Epidermal melanocyte (primary cell): ENCODE data around the gene SRRM2.
A peak's percentile ranks its signal among the peaks of the same experiment; 100 is the strongest.

Source experiments
- DNase-seq: peaks from one replicate; pipeline ENCODE4 v3.0.0; 2011; ENCODE audit warnings: low spot score; ENCODE audit not compliant: insufficient read length

Gene SRRM2

DNA sequence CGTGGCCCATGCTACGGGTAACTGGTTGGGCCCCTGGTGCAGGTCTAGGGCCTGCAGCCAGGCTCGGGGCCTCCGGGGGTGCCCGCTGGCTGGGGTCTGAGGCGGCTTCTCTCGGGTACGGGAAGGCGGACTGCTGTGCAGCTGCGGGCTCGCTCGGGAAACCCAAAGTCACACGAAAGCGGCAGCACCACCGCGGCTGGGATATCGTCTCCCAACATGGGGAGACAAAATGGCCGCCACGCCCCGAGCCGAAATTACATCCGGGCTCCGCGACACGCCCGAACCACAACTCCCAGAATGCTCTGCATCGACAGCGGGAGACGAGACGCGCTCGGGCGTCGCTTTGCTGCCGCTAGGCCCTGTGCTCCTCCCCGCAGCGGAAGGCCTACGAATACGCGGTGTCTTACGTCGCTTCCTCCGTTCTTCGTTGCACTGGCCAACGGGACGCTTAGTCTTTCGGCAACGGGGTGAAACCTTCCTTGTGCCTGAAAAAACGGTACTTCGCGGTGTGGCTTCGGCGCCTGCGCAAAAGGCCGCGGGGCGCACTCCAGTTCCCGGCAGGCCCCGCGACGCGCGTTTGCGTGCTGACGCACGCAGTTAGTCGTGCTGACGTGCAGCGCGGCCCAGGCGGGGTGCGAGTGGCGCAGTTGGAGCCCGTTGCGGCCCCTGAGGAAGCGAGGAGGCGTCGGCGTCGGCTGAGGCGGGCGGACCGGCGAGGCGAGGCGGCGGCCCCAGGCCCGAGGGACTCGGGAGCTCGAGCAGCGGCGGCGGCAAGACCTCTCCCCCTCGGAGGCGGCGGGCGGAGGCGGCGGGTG lies at the start of gene SRRM2:
TSS of gene SRRM2 (plus strand) at position 604 of the 815 bp plus-strand sequence. CDS start 3,727 bp downstream, outside the sequence.
- DNase-seq: peak; percentile 99

DNA sequence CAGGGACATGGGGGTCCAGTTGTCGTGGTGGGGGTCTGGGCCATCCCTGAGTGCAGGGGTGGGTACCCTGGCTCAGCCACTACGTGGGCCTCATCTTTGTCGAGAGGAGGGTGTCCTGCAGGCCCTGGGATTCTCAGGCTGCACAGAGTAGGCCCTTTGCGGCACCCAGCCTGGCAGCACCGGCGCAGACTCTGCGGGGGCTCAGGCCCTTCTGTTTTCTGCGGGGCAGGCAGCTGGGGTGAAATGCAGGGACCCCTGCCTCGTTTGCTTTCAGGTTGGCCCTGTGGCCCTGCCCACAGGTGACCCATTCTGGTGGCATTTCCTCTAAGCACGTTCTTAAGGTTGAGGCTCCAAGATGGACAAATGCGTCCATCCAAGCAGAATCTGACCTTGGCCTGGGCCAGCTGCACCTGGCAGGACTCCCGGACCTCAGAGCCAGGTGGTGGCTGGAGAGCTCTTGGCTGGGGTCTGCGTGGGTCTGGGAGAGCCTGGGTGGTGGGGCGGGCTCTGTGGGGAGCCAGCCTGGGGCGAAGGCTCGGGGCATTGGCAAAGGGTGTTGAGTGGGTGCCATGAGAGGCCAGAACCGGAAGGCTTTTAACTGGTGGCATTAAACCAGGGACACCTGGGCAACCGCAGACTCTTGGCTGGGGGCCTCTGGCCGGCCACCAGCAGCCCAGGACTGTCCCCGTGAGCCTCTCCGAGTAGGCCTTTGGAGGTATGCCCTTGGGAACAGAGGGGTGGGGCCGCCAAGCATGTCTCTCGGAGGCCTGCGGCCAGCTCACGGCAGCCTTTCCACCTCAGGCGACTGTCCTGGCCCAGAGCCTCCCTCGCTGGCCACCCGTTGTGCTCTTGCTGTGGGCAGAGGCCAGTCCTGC lies 49.3 kb upstream of the SRRM2 start:
- no peak for DNase-seq

DNA sequence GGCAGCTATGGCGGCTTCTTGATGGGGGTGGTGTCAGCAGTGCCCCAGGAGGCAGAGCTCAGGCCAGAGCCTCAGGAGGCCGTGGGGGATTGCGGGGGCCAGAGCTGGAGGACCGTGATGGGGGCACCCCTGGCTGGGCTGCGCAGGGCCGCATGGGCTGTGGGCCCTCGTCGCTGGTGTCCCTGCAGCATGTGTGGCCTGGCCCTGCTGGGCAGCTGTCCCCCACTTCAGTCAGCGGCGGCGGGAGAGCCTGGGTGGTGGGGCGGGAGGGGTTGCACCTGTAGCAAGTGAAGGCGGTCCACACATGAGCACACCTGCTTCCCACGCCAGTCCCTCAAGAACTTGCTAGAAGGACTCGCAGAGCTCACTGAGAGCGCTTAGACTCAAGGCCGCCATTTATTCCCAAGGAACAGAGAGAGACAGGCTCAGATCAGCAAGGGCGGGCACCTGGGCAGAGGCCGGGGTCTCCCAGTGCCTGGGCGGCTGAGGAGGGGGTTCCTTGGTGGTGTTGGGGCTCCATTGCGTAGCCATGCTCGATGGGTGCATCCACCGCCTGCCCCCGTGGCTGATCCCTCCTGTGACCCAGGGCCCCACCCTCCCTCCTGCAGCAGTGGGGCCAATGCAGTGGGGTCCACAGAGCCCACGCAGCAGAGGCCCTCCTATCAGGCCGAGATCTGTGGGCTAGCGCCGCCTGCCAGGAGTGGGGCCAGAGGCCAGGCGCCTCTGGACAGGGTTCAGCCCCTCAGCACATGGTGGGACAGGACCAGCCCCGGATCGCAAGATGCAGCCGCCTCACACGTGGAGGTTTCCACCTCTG lies 48.1 kb upstream of the SRRM2 start:
- no peak for DNase-seq

GRCh38 chr16:2704983-2705275 lies 47.5 kb upstream of the SRRM2 start:
- DNase-seq: no peak

DNA sequence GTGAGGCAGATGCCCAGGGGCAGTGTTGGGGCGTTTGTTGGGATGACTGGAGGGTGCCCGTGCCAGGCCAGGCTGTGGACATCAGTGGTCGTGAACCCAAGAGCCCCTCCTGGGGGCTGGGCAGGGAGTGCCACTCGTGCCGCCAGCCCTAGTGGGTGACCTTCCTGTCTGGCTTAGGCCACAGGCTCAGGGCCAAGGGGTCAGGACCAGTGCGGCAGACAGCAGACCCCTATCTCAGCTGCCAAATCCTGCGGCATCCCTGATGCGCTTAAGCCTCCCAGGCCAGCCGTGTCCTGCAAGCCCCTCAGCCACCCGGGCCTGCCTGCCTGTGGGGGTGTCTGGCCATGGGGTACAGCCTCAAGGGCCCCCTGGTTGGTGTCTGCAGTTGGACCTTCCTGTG lies 47.1 kb upstream of the SRRM2 start:
- DNase-seq: no peak

DNA sequence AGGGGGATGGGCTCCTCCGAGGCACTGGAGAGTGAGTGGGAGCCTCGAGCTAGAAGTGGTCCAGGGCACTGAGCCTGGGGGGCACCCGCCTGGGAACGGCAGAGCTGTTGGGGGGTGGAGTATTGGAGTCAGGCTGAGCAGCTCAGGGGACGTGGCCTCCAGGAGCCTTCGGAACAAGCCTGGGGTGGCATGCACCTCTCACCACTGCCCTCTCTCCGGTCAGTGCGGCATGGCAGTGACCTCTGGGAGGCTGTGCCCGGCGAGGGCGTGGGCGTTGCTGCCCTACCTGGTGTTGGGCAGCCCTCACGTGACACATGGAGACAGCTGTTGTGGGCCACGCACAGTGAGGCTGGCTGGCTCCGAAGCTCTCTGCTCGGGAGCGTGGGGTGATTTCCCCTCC lies 46.4 kb upstream of the SRRM2 start:
- no peak for DNase-seq

- no peak for DNase-seq
Measured at GRCh38 chr16:2706611-2707311, 45.7 kb upstream of the SRRM2 start.

DNA sequence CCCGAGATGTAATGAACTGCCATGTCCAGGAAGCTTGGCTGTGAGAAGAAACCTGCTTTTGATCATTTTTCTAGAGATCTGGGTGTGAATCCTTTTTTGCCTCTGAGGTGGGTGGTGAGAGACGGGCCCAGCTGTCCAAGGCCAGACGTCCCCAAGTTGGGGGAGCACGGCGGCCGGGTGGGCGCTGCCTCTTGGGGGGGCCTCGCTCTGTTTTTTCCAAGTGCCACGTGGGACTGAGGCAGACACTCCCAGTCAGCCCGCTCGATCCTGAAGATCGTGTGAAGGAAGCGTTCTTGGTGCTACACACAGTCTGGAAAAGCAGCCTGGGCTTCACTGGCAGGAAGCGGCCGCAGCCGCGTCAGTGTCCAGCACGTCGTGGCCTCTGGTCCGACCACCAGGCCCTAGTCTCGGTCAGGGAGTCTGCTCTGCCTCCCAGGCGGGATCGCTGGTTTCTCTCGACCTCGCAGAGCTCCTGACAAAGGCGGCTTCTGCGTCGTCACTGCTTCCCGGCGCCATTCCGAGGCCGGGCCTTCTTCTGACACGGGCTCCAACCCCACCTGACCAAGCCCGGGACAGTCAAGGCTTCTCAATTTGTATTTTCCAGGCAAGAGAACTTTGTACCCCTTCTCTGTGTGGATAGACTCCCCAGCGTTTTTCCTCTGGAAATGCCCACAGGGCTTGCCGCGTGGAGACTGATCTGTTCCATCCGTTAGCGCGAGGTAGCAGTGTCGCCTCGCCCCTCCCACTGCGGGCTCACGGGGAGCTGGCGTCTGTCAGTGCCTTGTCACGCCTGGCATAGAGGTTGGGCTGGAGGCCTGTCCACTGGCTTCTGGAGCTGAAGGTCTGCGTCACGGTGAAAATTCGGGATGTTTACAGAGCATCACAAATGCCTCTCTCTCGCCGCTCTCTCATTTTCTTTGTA lies 44.8 kb upstream of the SRRM2 start:
- no peak for DNase-seq

- no peak for DNase-seq
Measured at GRCh38 chr16:2708290-2708639, 44.2 kb upstream of the SRRM2 start.

DNA sequence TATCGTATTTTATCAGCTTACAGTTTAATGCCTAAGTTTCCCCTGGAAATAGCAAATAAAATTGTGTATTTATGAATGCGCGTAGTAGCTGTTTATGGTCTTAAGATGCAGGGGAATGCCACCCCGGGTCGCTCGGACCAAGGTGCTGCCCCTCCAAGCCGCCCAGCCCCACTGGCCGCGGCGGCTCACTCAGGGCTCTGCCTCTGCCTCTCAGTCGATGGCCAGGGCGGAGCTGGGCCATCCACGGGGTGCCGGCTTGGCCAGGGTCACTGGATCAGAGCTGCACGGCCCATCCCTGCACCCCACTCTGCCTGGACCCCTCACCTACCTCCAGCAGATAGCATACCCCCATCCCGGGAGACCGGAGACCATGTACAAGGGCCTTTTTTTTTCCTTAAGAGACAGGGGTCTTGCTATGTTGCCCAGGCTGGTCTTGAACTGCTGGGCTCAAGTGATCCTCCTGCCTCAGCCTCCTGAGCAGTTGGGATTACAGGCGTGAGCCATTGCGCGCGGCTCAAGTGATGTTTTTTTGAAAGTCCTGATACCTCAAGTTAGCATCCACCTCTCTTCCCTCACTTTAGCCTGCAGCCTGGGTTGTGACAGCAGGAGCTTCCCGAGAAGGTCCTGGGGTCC lies 43.4 kb upstream of the SRRM2 start:
- DNase-seq: no peak

GRCh38 chr16:2709588-2709984 lies 42.9 kb upstream of the SRRM2 start:
- no peak for DNase-seq

- DNase-seq: no peak
Measured at GRCh38 chr16:2710021-2710710, 42.3 kb upstream of the SRRM2 start.

DNA sequence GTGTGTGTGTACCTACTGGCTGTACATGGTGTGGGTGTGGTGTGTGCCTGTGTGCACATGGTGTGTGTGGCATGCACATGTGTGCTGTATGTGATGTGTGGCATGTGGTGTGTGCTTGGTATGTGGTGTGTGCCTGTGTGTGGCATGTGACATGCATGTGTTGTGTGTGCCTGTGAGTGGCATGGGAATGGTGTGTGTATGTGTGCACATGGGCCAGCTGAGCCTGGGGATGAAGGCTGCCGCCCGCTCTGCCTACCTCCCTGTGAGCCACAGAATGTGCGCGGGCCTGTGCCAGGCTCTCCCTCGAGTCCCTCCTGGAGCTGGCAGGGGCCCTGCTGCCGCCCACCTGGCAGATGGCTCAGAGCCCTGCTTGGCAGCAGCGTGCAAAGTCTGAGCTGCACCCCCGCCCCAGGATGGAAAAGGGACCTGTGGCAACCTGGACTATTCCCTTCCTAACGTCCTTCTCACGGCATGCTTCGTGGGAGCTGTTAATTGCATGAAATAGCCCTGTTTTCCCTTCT lies 41.7 kb upstream of the SRRM2 start:
- no peak for DNase-seq

- no peak for DNase-seq
Measured at GRCh38 chr16:2711370-2712062, 40.9 kb upstream of the SRRM2 start.

GRCh38 chr16:2712063-2712441 lies 40.4 kb upstream of the SRRM2 start:
- no peak for DNase-seq

- no peak for DNase-seq
Measured at GRCh38 chr16:2712546-2712945, 39.9 kb upstream of the SRRM2 start.

GRCh38 chr16:2713523-2713922 lies 38.9 kb upstream of the SRRM2 start:
- DNase-seq: no peak

DNA sequence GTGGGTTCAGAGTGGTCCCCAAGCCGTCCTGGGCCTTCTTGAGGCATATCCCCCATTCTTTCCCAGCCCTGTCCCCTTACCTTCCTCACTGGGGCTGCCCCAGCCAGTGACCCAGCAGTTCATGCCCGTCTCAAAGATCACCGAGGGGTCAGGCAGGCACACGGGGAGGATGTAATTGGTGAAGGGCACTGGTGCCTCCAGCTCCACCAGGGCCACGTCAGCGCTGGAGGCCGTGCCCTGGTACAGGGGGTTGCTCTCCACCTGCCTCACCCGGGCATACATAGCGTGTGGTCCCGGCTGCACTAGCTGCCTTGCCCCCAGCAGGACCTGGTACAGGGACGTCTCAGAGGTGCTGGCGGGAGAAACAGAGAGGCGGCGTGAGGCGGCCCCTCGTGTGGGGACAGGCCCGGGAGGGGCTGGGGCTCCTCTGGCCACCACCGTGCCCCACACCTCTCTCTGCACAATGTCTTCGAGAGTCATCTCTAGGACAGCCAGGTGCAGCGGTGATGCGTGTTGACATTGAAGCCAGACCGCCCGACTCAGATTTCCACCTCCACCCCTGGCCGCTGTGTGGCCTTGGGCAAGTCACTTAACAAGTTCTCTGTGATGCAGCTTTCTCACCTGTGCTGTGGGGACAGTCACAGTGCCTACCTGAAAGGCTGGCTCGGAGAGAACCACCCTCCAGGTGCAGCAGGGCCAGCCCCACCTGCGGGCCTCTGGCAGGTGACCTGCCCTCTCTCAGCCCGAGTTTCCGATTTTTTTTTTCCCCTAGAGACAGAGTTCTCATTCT lies 38.3 kb upstream of the SRRM2 start:
- no peak for DNase-seq
